HCT116 (cell line): ENCODE measurements around the gene CARMIL1. TPM values are rescaled to one million over a fixed set of nuclear protein-coding genes. Genes with fewer than 3 reads are reported as not detected.

Experiments used
- ATAC-seq: fragments of 200-7000 bp; cut with Tn5 transposase; 2 replicates; pipeline ENCODE4 v1.9.1; 2020; ENCODE audit warnings: mild to moderate bottlenecking, moderate library complexity
- BruUV-seq: library from RNA; stranded (reverse); fragments of 400-500 nt; replicated peaks from 2 replicates; lab custom pipeline; 2021; lab: Mats Ljungman, UMichigan
- CTCF ChIA-PET: fragments of 300-600 bp; sonication (Branson Sonifier 250); formaldehyde crosslinking; loops from one replicate; lab custom pipeline; 2021; ENCODE audit warnings: antibody characterized with exemption; lab: Charles Lee
- POLR2A ChIA-PET: fragments of 300-600, 350-600 bp; sonication (Branson Sonifier 250); formaldehyde crosslinking; loops from one replicate; lab custom pipeline; 2021; ENCODE audit warnings: antibody characterized with exemption; lab: Charles Lee
- RAD21 ChIA-PET, 2 experiments: fragments of 300-600 bp; sonication (Branson Sonifier 250); formaldehyde crosslinking; loops; one replicate each; lab custom pipeline; 2023; ENCODE audit warnings: low total read pairs in 2 of 2; ENCODE audit not compliant: uncharacterized antibody in 2 of 2, unreplicated experiment in 2 of 2, low non-redundant PET in 1 of 2; lab: Charles Lee
- DNase-seq: peaks from one replicate; pipeline ENCODE4 v3.0.0-alpha.2; 2010; ENCODE audit warnings: low read depth, low spot score
- H2AFZ ChIP-seq: fragments of 200-600 bp; shearing (Covaris generic), sonication (generic); 2 replicates; pipeline ENCODE4 v1.6.1; 2017; ENCODE audit warnings: low read depth, mixed run types, mixed read lengths, antibody characterized with exemption, low read length; ENCODE audit not compliant: poor library complexity, severe bottlenecking
- H3K27ac ChIP-seq: 2 replicates; pipeline ENCODE4 v1.5.1; 2012; ENCODE audit warnings: low read depth, low read length
- H3K27me3 ChIP-seq: fragments of 200-600 bp; sonication (generic); 2 replicates; pipeline ENCODE4 v1.6.1; 2016; ENCODE audit warnings: mixed run types, low read length, mixed read lengths; ENCODE audit not compliant: insufficient read depth
- H3K36me3 ChIP-seq, 2 experiments: fragments of 200-500 bp in 1 of 2; fragments of 200-600 bp in 1 of 2; sonication (Bioruptor generic) in 1 of 2; sonication (generic) in 1 of 2; 2 replicates each; pipeline versions ENCODE4 v1.5.1 to v1.6.1; 2014 to 2016; ENCODE audit warnings: low read length in 2 of 2, inconsistent platforms in 1 of 2, mixed read lengths in 1 of 2, mixed run types in 1 of 2; ENCODE audit not compliant: insufficient read depth in 2 of 2, control insufficient read depth in 1 of 2
- H3K4me1 ChIP-seq, 2 experiments: fragments of 200-600 bp in 1 of 2; sonication (generic) in 1 of 2; 2 replicates each; pipeline versions ENCODE4 v1.5.1 to v1.6.1; 2012 to 2017; ENCODE audit warnings: low read length in 2 of 2, inconsistent platforms in 1 of 2, mild to moderate bottlenecking in 1 of 2, mixed read lengths in 1 of 2, mixed run types in 1 of 2, moderate library complexity in 1 of 2; ENCODE audit not compliant: insufficient read depth in 2 of 2, control insufficient read depth in 1 of 2
- H3K4me2 ChIP-seq: fragments of 200-600 bp; sonication (generic); 2 replicates; pipeline ENCODE4 v1.6.1; 2017; ENCODE audit warnings: mixed run types, low read length, mixed read lengths
- H3K4me3 ChIP-seq, 2 experiments: fragments of 200-600 bp in 1 of 2; sonication (generic) in 1 of 2; replicated peaks in 1 of 2; 2 replicates each; pipeline ENCODE4 v1.5.1; 2011 to 2016; ENCODE audit warnings: low read length in 2 of 2, control low read depth in 1 of 2, low read depth in 1 of 2, mild to moderate bottlenecking in 1 of 2, mixed read lengths in 1 of 2, mixed run types in 1 of 2
- H3K79me2 ChIP-seq: fragments of 200-600 bp; sonication (generic); 2 replicates; pipeline ENCODE4 v1.6.1; 2017; ENCODE audit warnings: mild to moderate bottlenecking, mixed run types, low read length, moderate library complexity, mixed read lengths; ENCODE audit not compliant: insufficient read depth
- H3K9ac ChIP-seq: fragments of 200-600 bp; sonication (generic); 2 replicates; pipeline ENCODE4 v1.6.1; 2016; ENCODE audit warnings: low read length, mixed read lengths
- H3K9me2 ChIP-seq: fragments of 200-600 bp; sonication (generic), shearing (Covaris generic); 2 replicates; pipeline ENCODE4 v1.6.1; 2017; ENCODE audit warnings: mixed run types, mild to moderate bottlenecking, moderate library complexity; ENCODE audit not compliant: insufficient read depth
- H3K9me3 ChIP-seq, 2 experiments: fragments of 200-500 bp in 1 of 2; fragments of 200-600 bp in 1 of 2; sonication (Bioruptor generic) in 1 of 2; sonication (generic) in 1 of 2; 2 replicates each; pipeline ENCODE4 v1.6.1; 2014 to 2017; ENCODE audit warnings: low read length in 2 of 2, mixed read lengths in 2 of 2, inconsistent platforms in 1 of 2, low read depth in 1 of 2, mild to moderate bottlenecking in 1 of 2, mixed run types in 1 of 2, moderate library complexity in 1 of 2; ENCODE audit not compliant: control insufficient read depth in 1 of 2, insufficient read depth in 1 of 2
- H4K20me1 ChIP-seq: fragments of 200-600 bp; sonication (generic), shearing (Covaris generic); 2 replicates; pipeline ENCODE4 v1.6.1; 2017; ENCODE audit warnings: mixed run types, mild to moderate bottlenecking, moderate library complexity; ENCODE audit not compliant: insufficient read depth
- CBX3 ChIP-seq: IDR thresholded peaks from 2 replicates; pipeline ENCODE4 v1.6.1; 2012; ENCODE audit warnings: low read depth
- CTCF ChIP-seq, 3 experiments: fragments of 200-600 bp in 1 of 3; sonication (generic) in 1 of 3; IDR thresholded peaks in 2 of 3; conservative IDR thresholded peaks in 1 of 3; 2 replicates each; pipeline ENCODE4 v1.5.1; 2012 to 2017; ENCODE audit warnings: low read depth in 2 of 3, low read length in 2 of 3, antibody characterized with exemption in 1 of 3, borderline replicate concordance in 1 of 3, control low read depth in 1 of 3, mild to moderate bottlenecking in 1 of 3, mixed read lengths in 1 of 3, mixed run types in 1 of 3, moderate library complexity in 1 of 3; ENCODE audit not compliant: insufficient read depth in 1 of 3
- EGR1 ChIP-seq: IDR thresholded peaks from 2 replicates; pipeline ENCODE4 v1.6.1; 2012; ENCODE audit warnings: low read depth
- ELF1 ChIP-seq: IDR thresholded peaks from 2 replicates; pipeline ENCODE4 v1.6.1; 2012; ENCODE audit warnings: low read depth, borderline replicate concordance
- EZH2 ChIP-seq: fragments of 200-600 bp; sonication (generic); IDR thresholded peaks from 2 replicates; pipeline ENCODE4 v1.6.1; 2017; ENCODE audit warnings: antibody characterized with exemption, mixed run types
- JUND ChIP-seq: IDR thresholded peaks from 2 replicates; pipeline ENCODE4 v1.6.1; 2012
- SIN3A ChIP-seq: IDR thresholded peaks from 2 replicates; pipeline ENCODE4 v1.6.1; 2012; ENCODE audit warnings: low read depth
- TCF7L2 ChIP-seq: IDR thresholded peaks from 2 replicates; pipeline ENCODE4 v1.7.0; 2011; ENCODE audit warnings: borderline replicate concordance, inconsistent platforms; ENCODE audit not compliant: insufficient read depth, insufficient read length; ENCODE audit errors: extremely low read depth
- ZBTB33 ChIP-seq: IDR thresholded peaks from 2 replicates; pipeline ENCODE4 v1.6.1; 2011; ENCODE audit warnings: mild to moderate bottlenecking, low read length, moderate library complexity; ENCODE audit not compliant: insufficient replicate concordance; ENCODE audit errors: extremely low read depth
- ZFX ChIP-seq: fragments of 450-650 bp; IDR thresholded peaks from 2 replicates; pipeline ENCODE4 v1.6.1; 2017
- intact Hi-C: fragments of 100-400 bp; cut with micrococcal nuclease; formaldehyde crosslinking; loops from 2 replicates; pipeline ENCODE4 v1.10.0; 2022
- total RNA-seq: library from RNA; stranded (reverse); gene quantifications from one replicate; pipeline ENCODE4 v1.2.1, GENCODE V29; 2021; ENCODE audit not compliant: unreplicated experiment

CARMIL1 gene
- total RNA-seq, 1 experiment from 2014 or later = 21.7 TPM

- DNase-seq (no peak), ATAC-seq (no peak)
- Histone ChIP-seq H3K27ac (no peak overlapping the region), H3K27me3 (no peaks in the 10 kb centered on the region), H3K4me1 (no peaks in the 10 kb centered on the region), H3K4me3 (no peak overlapping the region), H2AFZ (no peak overlapping the region), H4K20me1 (no peaks in the 10 kb centered on the region), H3K9ac (no peak overlapping the region), H3K36me3 (no peaks in the 10 kb centered on the region), H3K9me2 (no peaks in the 10 kb centered on the region), H3K79me2 (no peaks in the 10 kb centered on the region), H3K9me3 (no peaks in the 10 kb centered on the region), H3K4me2 (no peak overlapping the region)
- no TSS peak for BruUV-seq
- CTCF ChIA-PET = interaction anchor here (1.2 to 1.4 kb wide), 2 partner anchors 334 to 376 kb away, joined by 3 to 4 read pairs; no protein-coding TSS in a partner anchor
- TF ChIP-seq EZH2 (no peak), JUND (no peak), ZFX (no peak), SIN3A (no peak), EGR1 (no peak), CTCF (IDR thresholded peaks at IDR 0.05 in 2 of 3, conservative IDR thresholded peaks at IDR 0.05 in 1 of 3; ENCODE audit: borderline replicate concordance in 1 of 3, insufficient read depth in 1 of 3, low read depth in 2 of 3, low read length in 2 of 3) (no peak), TCF7L2 (no peak), ZBTB33 (no peak), ELF1 (no peak), CBX3 (no peak)
- RAD21 ChIA-PET = no interaction called here
- intact Hi-C loops = loop anchor here (5.0 kb wide), 2 partner anchors 293 to 742 kb away; no protein-coding TSS in a partner anchor
- POLR2A ChIA-PET = no interaction called here
These were observed 320.4 kb downstream of the CARMIL1 start for GRCh38 chr6:25599516-25600085.
